Measurements from ENCODE around the gene CTSW. TPM values are rescaled to one million over a fixed set of nuclear protein-coding genes. Genes with fewer than 3 reads are reported as not detected.

Gene CTSW
- total RNA-seq, 1 donor from 2014 or later = not detected

- Mint-ChIP-seq H3K4me1 (ENCODE audit: low read depth) (peaks cover 27% of the 10 kb centered on the region), H3K9me3 (ENCODE audit: low read depth) (no peaks in the 10 kb centered on the region), H3K4me3 (ENCODE audit: low read depth) (peak overlapping the region; percentile 89), H3K36me3 (ENCODE audit: insufficient read depth) (peaks cover 27% of the 10 kb centered on the region), H3K27me3 (no peaks in the 10 kb centered on the region), H3K27ac (peak overlapping the region; percentile 95)
- TF ChIP-seq CTCF (IDR thresholded peaks at IDR 0.05; ENCODE audit: unreplicated experiment) = no peak
- DNase-seq (ENCODE audit: low spot score, unreplicated experiment) = peak; percentile 48
Observed at GRCh38 chr11:65856689-65857499, 22.7 kb upstream of the CTSW start.

- H3K9me3 Mint-ChIP-seq (ENCODE audit: low read depth) = no peaks in the 10 kb centered on the region
- no peaks in the 10 kb centered on the region for H3K27me3 Mint-ChIP-seq
- H3K36me3 Mint-ChIP-seq (ENCODE audit: insufficient read depth) = peaks cover 24% of the 10 kb centered on the region
- peak; percentile 45 for DNase-seq (ENCODE audit: low spot score, unreplicated experiment)
- H3K4me1 Mint-ChIP-seq (ENCODE audit: low read depth) = peaks cover 27% of the 10 kb centered on the region
- H3K4me3 Mint-ChIP-seq (ENCODE audit: low read depth) = peak overlapping the region; percentile 89
- H3K27ac Mint-ChIP-seq = no peak overlapping the region
- TF ChIP-seq CTCF (IDR thresholded peaks at IDR 0.05; ENCODE audit: unreplicated experiment) = no peak
Observed at GRCh38 chr11:65857500-65857852, 22.2 kb upstream of the CTSW start.

GRCh38 chr11:65857853-65858680 lies 21.6 kb upstream of the CTSW start, which contains the start of gene CFL1:
CFL1 (minus strand) TSS chr11:65858180; CDS start chr11:65858099, 81 bp downstream.
- Mint-ChIP-seq H3K27ac (peak within 1 kb of the TSS; percentile 99), H3K36me3 (ENCODE audit: insufficient read depth) (peaks cover 26% of the 10 kb centered on the region), H3K4me1 (ENCODE audit: low read depth) (peaks cover 27% of the 10 kb centered on the region), H3K9me3 (ENCODE audit: low read depth) (no peaks in the 10 kb centered on the region), H3K4me3 (ENCODE audit: low read depth) (peak within 1 kb of the TSS; percentile 89), H3K27me3 (no peaks in the 10 kb centered on the region)
- no peak for TF ChIP-seq CTCF (IDR thresholded peaks at IDR 0.05; ENCODE audit: unreplicated experiment)
- DNase-seq (ENCODE audit: low spot score, unreplicated experiment) = peak; percentile 94

DNA sequence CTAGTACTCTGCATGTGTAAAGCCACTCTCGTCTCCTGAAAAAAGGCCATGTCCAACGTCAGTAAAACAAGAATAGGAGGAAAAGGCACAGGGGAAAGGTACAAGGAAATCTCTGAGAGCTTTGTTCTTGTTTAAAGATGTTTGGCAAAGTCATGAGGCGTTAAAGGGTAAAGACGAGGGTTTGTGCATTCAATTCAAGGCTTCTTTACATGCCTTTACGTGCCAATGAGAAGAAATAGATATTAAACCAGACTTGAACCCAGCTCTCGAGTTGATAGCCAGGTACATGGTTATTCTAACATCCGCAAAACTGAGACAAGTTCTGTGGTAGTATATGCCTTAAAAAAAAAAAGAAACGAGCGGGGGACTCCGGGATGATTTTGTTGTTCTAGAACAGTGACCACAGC lies 21.0 kb upstream of the CTSW start:
- Mint-ChIP-seq H3K4me3 (ENCODE audit: low read depth) (peak overlapping the region; percentile 87), H3K9me3 (ENCODE audit: low read depth) (no peaks in the 10 kb centered on the region), H3K27ac (peak overlapping the region; percentile 99), H3K36me3 (ENCODE audit: insufficient read depth) (peaks cover 21% of the 10 kb centered on the region), H3K27me3 (no peaks in the 10 kb centered on the region), H3K4me1 (ENCODE audit: low read depth) (peaks cover 27% of the 10 kb centered on the region)
- DNase-seq (ENCODE audit: low spot score, unreplicated experiment) = no peak
- TF ChIP-seq CTCF (IDR thresholded peaks at IDR 0.05; ENCODE audit: unreplicated experiment) = no peak

DNA sequence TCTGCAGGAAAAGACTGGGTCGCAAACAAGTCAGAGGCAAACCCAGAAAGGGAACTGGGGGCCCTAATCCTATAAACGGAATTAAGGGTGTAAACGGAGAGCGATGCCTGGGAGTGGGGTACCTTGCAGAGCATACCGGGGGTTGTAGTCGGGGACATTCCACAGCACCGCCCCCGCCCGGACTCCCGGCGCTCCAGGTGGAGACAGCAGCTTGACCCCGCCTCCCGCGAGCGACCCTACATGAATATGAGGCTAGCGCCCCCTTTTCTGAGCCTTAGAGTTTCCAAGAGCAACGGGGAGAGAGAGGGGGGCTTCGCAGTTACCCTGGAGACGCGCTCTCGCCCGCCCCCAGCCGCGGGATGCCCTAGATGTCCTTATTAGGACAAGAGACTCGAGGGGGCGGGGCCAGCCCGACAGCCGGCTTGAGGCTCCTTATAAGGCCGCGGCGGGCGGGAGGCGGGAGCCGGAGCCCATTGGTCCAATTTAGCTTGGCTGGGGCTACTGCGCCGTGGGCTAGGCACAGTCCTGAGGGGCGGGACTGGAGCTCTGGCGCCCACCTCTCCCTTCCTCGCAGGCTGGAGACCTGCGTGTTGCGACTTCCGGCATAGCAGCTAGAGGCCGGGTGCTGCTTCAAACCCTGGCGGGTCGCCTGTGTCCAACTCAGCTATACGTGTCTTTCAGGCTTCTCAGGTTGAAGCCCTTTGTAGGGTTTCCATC lies 20.4 kb upstream of the CTSW start:
- Mint-ChIP-seq H3K36me3 (ENCODE audit: insufficient read depth) (peaks cover 20% of the 10 kb centered on the region), H3K4me1 (ENCODE audit: low read depth) (peaks cover 27% of the 10 kb centered on the region), H3K27ac (peak overlapping the region; percentile 99), H3K27me3 (no peaks in the 10 kb centered on the region), H3K4me3 (ENCODE audit: low read depth) (peak overlapping the region; percentile 87), H3K9me3 (ENCODE audit: low read depth) (no peaks in the 10 kb centered on the region)
- TF ChIP-seq CTCF (IDR thresholded peaks at IDR 0.05; ENCODE audit: unreplicated experiment) = peak; percentile 35
- peak; percentile 96 for DNase-seq (ENCODE audit: low spot score, unreplicated experiment)
